GM18507 (cell line): ENCODE results near the gene ZSCAN9.
A peak's percentile ranks its signal among the peaks of the same experiment; 100 is the strongest.

Source experiments
- DNase-seq: peaks from one replicate; pipeline ENCODE4 v3.0.0; 2011; ENCODE audit warnings: low read depth; ENCODE audit not compliant: insufficient read length; ENCODE audit errors: extremely low spot score
- FAIRE-seq: peaks from 2 replicates; lab custom pipeline; 2011; peaks lifted over from hg19 to GRCh38; lab: Jason Lieb, UNC

ZSCAN9 gene

GRCh38 chr6:28225056-28225834 is at the start of gene ZSCAN9:
Gene ZSCAN9 (plus strand): TSS chr6:28225275. CDS start chr6:28227085, 1,810 bp downstream.
- DNase-seq, result peak; percentile 45
- FAIRE-seq, result peak; percentile 77

DNA sequence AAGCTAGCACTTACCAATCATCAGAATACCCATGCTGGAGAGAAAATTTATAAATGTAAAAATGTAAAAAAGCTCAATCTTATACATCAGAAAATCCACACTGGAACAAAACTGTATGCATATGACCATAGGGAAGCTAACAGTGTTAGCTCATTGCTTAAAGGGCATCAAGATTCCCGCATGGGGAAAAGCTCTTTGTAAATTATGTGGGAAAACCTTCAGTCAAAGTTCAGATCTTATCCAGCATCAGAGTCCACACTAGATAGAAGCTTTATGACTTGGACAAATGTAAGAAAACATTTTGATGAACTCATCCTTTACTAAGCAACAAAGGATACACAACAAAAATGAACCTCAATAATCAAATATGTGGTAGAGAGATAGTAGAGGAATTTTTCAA is 48.7 kb upstream of the ZSCAN9 start:
- FAIRE-seq (no peak), DNase-seq (no peak)

DNA sequence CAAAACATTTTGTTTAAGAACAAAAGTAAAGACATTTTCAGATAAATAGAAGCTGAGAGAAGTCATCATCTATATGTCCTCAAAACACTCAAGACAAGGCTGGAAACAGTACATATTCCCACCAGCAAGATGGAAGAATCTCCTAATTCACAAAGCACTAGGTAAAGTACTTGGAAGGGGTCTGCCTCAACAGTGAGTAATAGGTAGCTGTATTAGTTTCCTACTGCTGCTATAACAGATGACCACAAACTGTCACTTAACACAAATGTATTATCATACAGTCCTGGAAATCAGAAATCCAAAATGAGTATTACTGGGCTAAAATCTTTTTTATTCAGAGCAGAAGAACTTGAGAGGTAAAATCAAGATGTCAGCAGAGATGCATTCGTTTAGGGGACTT is 42.8 kb upstream of the ZSCAN9 start:
- DNase-seq (no peak), FAIRE-seq (no peak)

DNA sequence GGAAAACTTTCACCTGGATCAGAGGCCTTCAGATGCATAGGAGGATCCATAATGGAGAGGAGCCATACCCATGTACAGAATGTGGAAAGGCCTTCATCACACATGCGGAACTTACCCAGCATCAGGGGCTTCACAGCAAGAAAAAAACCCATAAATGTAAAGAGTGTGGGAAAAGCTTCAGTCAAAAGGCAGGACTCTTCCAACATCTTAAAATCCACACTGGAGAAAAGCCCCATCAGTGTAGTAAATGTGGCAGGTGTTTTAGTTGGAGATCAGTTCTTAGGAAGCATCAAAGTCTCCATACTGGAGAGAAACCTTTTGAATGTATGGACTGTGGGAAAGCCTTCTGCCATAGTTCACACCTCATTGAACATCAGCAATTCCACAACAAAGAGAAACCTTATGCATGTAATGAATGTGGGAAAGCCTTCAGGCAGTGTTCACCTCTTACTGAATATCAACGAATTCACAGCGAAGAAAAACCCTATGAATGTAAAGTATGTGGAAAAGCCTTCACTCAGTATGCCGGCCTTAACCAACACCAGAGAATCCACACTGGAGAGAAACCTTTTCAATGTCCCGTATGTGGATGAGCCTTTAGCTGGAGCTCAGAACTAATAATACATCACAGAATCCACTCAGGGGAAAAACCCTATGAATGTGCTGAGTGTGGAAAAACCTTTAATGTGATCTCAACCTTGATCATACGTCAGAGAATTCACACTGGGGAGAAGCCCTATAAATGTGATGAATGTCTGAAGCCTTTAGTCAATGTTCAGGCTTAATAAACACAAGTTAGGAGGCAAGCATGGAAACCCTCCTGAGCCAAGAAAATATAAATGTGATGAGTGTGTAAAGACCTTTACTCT is 36.7 kb upstream of the ZSCAN9 start:
- FAIRE-seq (no peak), DNase-seq (no peak)

- FAIRE-seq, result no peak
- DNase-seq, result no peak
Observed at GRCh38 chr6:28200020-28200419, 25.1 kb upstream of the ZSCAN9 start.

GRCh38 chr6:28203201-28203600 is 21.9 kb upstream of the ZSCAN9 start:
- no peak for FAIRE-seq
- no peak for DNase-seq

DNA sequence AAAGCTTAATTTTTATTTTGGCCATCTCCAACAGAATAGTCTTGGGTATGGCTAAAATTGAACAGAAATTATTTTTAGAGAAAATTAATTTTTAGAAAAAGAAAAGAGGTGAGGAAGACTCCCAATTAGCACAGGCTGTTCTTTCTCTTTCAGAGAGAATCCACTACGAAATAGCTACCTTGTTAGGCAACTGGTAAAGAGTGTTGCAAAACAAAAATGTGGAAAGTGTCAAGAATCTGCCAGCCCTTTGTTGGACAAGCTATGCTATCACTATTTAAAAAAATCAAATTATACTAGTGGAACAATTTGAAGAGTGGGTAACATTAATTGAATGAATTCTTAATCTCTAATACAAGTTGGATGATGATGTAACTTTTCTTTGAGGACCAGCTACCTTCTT is 19.2 kb upstream of the ZSCAN9 start:
- FAIRE-seq (no peak), DNase-seq (no peak)

- DNase-seq (no peak), FAIRE-seq (no peak)
Observed at GRCh38 chr6:28206527-28206926, 18.5 kb upstream of the ZSCAN9 start.

DNA sequence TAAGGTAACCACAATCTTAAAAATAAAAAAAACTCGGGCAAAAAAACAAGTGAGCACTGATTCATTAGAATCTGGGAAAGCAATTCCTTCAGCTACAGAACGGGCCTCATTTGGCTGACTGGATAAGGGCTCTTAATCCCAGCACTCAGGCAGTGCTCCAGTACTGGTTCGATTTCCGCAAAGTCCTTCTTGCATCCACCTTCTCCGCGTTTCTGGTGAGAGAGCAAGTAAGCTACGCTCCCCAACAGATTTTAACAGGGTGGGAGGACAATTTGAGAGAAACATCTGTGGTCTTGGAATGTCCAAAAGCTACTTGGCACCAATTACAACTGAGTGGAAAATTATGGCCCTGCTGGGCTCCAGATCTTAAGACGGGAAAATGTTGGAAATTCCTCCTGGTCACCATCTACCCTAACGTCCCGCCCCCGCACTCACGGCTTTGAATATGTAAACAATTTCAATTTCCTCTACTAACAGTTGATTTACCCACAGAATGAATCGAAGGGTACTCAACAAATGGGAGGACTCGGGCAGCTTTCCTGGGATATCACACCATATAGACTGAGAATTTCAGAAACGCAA is 18.1 kb upstream of the ZSCAN9 start:
- no peak for DNase-seq
- no peak for FAIRE-seq

GRCh38 chr6:28207510-28208110 is 17.5 kb upstream of the ZSCAN9 start:
- FAIRE-seq, result peak; percentile 49

GRCh38 chr6:28208111-28208659 is 16.9 kb upstream of the ZSCAN9 start:
- DNase-seq (no peak), FAIRE-seq (no peak)

More at GRCh38 chr6:28207510-28208110, 17.5 kb upstream of the ZSCAN9 start:
- no peak for DNase-seq

DNA sequence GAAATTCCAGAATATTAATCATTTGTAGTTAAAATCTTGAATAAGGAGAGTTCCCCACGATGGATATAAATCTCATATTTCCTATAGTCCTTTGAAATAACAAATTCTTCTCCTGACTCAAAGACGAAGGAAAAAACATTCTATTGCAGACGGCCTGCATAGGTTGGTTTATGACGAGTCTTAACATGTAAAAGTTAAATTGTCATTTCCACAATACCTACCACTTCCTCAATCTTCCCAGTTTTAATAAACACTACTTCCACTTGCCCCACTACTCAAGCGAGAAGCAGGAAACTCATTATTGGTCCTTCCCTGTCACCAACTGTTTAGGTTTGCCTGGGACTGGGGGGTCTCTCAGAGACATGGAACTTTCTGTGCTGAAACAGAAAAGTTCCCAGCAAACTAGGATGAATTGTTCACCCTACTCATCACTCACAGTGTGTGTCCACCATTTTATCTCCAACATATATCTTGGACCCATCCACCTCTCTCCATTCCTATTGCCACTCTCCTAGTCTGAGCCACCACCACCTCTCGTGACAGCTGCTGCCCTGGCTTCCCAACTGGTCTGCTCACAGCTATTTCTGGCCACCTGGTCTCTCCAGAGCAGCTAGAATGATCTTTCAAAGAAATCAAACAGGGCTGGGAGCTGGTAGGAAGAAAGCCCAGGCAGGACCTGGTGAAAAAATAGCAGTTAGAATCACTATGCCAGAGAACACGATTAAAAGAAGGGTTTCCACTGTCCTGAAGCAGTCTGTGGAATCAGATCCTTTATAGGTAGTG is 15.1 kb upstream of the ZSCAN9 start:
- DNase-seq, result no peak
- FAIRE-seq, result no peak

DNA sequence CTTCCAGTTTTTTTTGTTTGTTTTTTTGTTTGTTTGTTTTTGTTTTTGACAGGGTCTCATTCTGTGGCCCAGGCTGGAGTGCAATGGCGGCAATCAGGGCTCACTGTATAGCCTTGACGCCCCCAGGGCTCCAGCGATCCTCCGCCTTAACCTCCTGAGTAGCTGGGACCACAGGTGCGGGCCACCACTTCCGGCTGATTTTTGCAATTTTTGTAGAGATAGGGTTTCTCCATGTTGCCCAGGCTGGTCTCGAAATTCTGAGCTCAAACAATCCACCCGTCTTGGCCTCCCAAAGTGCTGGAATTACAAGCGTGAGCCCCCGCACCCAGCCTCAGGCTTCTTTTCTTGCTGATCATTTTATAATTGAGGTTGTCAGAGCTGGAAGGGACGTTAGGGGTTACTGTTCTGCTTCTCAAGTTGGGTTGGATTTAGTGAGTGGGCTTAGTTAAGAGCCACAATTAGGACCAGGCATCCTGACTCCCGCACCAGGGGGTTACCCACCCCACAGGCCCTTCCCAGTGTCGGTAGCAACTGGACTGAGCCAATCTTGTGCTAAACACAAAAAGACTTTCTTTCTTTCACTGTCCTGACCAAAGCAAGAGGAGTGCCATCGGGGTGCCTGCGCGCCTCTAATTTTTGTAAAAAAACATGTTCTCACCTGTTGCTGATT is 13.1 kb upstream of the ZSCAN9 start:
- DNase-seq, result no peak
- FAIRE-seq, result no peak

DNA sequence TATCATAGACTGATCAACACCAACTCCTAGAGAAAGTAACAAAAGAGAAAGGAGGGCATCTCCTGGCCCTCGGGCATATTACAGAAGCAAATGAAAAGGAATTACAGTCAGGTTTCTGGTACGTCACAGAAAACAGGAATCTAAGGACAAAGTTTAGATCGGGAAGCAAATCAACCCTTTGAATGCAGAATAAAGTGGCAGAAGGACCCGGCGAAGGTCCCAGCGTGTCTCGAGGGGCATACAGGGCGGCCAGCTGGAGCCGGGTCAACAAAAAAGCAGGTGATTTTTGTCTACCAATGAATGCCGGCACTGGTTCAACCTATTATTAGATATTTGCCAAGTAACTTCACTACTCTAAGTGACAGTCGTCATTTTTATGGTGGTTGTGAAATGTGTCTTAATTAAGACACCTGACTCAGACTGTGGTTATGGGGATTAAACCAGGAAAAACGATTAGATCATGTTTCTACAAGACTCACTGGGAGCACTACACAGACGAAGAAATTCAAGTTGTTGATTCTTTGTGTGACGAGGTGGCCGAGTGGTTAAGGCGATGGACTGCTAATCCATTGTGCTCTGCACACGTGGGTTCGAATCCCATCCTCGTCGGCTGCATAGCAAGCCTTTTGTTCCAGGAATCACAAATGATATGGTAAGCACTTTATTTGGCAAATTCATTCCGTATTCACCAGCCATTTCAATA is 12.4 kb upstream of the ZSCAN9 start:
- FAIRE-seq, result peak; percentile 74

GRCh38 chr6:28213213-28213523 is 11.9 kb upstream of the ZSCAN9 start:
- DNase-seq, result no peak
- no peak for FAIRE-seq

More for the DNA sequence above, 12.4 kb upstream of the ZSCAN9 start:
- peak; percentile 29 for DNase-seq

GRCh38 chr6:28215425-28215824 is 9.7 kb upstream of the ZSCAN9 start:
- no peak for FAIRE-seq
- DNase-seq, result no peak

- no peak for DNase-seq
- FAIRE-seq, result no peak
Observed at GRCh38 chr6:28217890-28218289, 7.2 kb upstream of the ZSCAN9 start.
